Breast epithelium (tissue), 3 donors: ENCODE results near the gene ZNF516.

ENCODE experiments used
- CTCF ChIP-seq, 3 donors: fragments of 450-650 bp; IDR thresholded peaks; one replicate each; pipeline ENCODE4 v1.5.1; 2016 to 2017; ENCODE audit warnings: antibody characterized with exemption in 3 of 3, mild to moderate bottlenecking in 3 of 3, moderate library complexity in 3 of 3
- POLR2A ChIP-seq: fragments of 450-650 bp; IDR thresholded peaks from one replicate; pipeline ENCODE4 v1.6.1; 2016; ENCODE audit warnings: antibody characterized with exemption, mild to moderate bottlenecking, moderate library complexity
- POLR2AphosphoS5 ChIP-seq, 3 donors: sonication (generic); formaldehyde crosslinking; IDR thresholded peaks; one replicate each; pipeline ENCODE4 v1.6.1; 2017; ENCODE audit warnings: antibody characterized with exemption in 3 of 3

- no peak for TF ChIP-seq CTCF (IDR thresholded peaks at IDR 0.05)
- TF ChIP-seq POLR2AphosphoS5 (IDR thresholded peaks at IDR 0.05): no peak
- TF ChIP-seq POLR2A: no peak
Observed at GRCh38 chr18:76385681-76385975, 109.4 kb downstream of the ZNF516 start.
